ENCODE results near the gene CDK5RAP1. TPM values are rescaled to one million over a fixed set of nuclear protein-coding genes. Genes with fewer than 3 reads are reported as not detected.

CDK5RAP1 gene
- total and polyA plus RNA-seq, 12 donors: 11.3 to 134 (median 24.3) TPM

DNA sequence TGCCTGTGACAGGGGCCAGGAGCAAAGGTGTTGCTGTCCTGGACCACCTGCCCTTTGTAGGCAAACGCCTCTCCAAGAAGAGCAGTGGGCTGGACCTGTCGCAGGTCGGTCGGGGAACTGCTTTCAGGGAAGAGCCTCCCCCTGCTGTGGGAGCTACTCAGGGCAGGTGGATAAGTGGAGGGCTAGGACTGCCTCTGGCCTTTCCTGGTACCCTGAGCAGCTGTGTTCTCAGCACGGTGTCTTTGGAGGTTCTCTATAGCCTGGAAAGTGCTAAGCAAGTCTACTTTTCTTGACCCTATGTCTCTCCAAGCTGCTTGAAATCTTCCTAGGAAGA is 83.3 kb downstream of the CDK5RAP1 start:
- H3K27ac ChIP-seq: no peak overlapping the region
- H3K4me1 ChIP-seq (replicated peaks in 1 of 2): no peaks in the 10 kb centered on the region
- 46 to 68% (median 63%) methylated on average over 1 to 5 of the region's 5 CpGs for WGBS, 4 donors
- no peak for DNase-seq
- no peaks in the 10 kb centered on the region for H3K9me3 ChIP-seq (replicated peaks in 1 of 3)
- H3K36me3 ChIP-seq (replicated peaks in 1 of 2): no peaks in the 10 kb centered on the region
- TF ChIP-seq CTCF (IDR thresholded peaks at IDR 0.05): no peak
- intact Hi-C loops (cut with DNase I): no loop called here
- H3K27me3 ChIP-seq: no peaks in the 10 kb centered on the region
- H3K4me3 ChIP-seq: no peak overlapping the region

- no peak for TF ChIP-seq POLR2A (IDR thresholded peaks at IDR 0.05)
- H3K27me3 ChIP-seq: no peaks in the 10 kb centered on the region
- no peaks in the 10 kb centered on the region for H3K36me3 ChIP-seq (replicated peaks in 1 of 2)
- H3K4me1 ChIP-seq (replicated peaks in 1 of 2): no peaks in the 10 kb centered on the region
- H3K9me3 ChIP-seq (replicated peaks in 1 of 3): no peaks in the 10 kb centered on the region
- WGBS, 4 donors: 84 to 88% (median 85%) methylated on average over 14 of the region's 14 CpGs
- no peak for DNase-seq
- no peak overlapping the region for H3K27ac ChIP-seq
- intact Hi-C loops (cut with DNase I): no loop called here
- no peak overlapping the region for H3K4me3 ChIP-seq
Observed at GRCh38 chr20:33317424-33318095, 83.8 kb downstream of the CDK5RAP1 start.

DNA sequence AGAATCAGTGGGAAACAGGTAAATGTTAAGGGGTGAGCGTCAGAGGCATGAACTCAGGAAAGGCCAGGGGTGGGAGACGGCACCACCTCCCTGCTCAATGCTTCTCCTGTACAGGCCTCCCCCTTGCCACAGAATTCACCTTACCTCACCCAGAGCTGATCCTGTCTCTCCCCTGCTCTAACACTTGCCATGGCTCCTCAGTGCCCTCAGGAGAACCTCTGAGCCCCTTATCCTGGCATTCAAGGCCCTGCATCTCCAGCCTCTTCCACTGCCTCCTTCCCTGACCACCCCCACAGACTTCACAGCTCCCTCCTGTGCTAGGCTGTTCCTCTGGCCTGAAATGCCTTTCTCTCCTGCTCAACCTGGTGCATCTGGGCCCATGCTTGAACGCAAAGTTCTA is 84.4 kb downstream of the CDK5RAP1 start:
- Histone ChIP-seq H3K9me3 (replicated peaks in 1 of 3) (no peaks in the 10 kb centered on the region), H3K36me3 (replicated peaks in 1 of 2) (no peaks in the 10 kb centered on the region), H3K4me1 (replicated peaks in 1 of 2) (no peaks in the 10 kb centered on the region), H3K4me3 (no peak overlapping the region), H3K27ac (no peak overlapping the region), H3K27me3 (no peaks in the 10 kb centered on the region)
- 74 to 82% (median 79%) methylated on average over 3 of the region's 3 CpGs for WGBS, 4 donors
- no peak for DNase-seq
- TF ChIP-seq POLR2A (IDR thresholded peaks at IDR 0.05) (no peak), CTCF (IDR thresholded peaks at IDR 0.05) (no peak)
- intact Hi-C loops (cut with DNase I): no loop called here

- DNase-seq: no peak
- intact Hi-C loops (cut with DNase I): no loop called here
- Histone ChIP-seq H3K27me3 (no peaks in the 10 kb centered on the region), H3K4me1 (replicated peaks in 1 of 2) (no peaks in the 10 kb centered on the region), H3K36me3 (replicated peaks in 1 of 2) (no peaks in the 10 kb centered on the region), H3K4me3 (no peak overlapping the region), H3K27ac (no peak overlapping the region), H3K9me3 (replicated peaks in 1 of 3) (no peaks in the 10 kb centered on the region)
- WGBS, 4 donors: 56 to 80% (median 78%) methylated on average over 5 of the region's 5 CpGs
- TF ChIP-seq POLR2A (IDR thresholded peaks at IDR 0.05) (no peak), CTCF (IDR thresholded peaks at IDR 0.05) (no peak)
Observed at GRCh38 chr20:33316343-33316742, 85.0 kb downstream of the CDK5RAP1 start.

- H3K9me3 ChIP-seq (replicated peaks in 1 of 3): no peaks in the 10 kb centered on the region
- intact Hi-C loops (cut with DNase I): no loop called here
- WGBS, 4 donors: 77 to 84% (median 83%) methylated on average over 7 of the region's 7 CpGs
- H3K4me3 ChIP-seq: no peak overlapping the region
- H3K27me3 ChIP-seq: no peaks in the 10 kb centered on the region
- TF ChIP-seq CTCF (IDR thresholded peaks at IDR 0.05) (no peak), POLR2A (IDR thresholded peaks at IDR 0.05) (no peak)
- H3K27ac ChIP-seq: no peak overlapping the region
- no peak for DNase-seq
- H3K4me1 ChIP-seq (replicated peaks in 1 of 2): no peaks in the 10 kb centered on the region
- H3K36me3 ChIP-seq (replicated peaks in 1 of 2): no peaks in the 10 kb centered on the region
Observed at GRCh38 chr20:33313686-33314314, 87.5 kb downstream of the CDK5RAP1 start.

All from adrenal gland (tissue), 12 donors.